D721Med (cell line): ENCODE results near the gene EFEMP2.

Experiments used
- DNase-seq: peaks from one replicate; pipeline ENCODE4 v3.0.0; 2011; ENCODE audit warnings: low spot score; ENCODE audit not compliant: insufficient read length
- FAIRE-seq: peaks from 2 replicates; lab custom pipeline; 2011; peaks lifted over from hg19 to GRCh38; lab: Jason Lieb, UNC
- CTCF ChIP-seq: IDR thresholded peaks from 2 replicates; pipeline ENCODE4 v1.5.1; 2012; ENCODE audit warnings: mild to moderate bottlenecking, control low read depth; ENCODE audit not compliant: insufficient read depth; ENCODE audit errors: missing control alignments

The EFEMP2 gene

GRCh38 chr11:65918211-65919140, 45.9 kb upstream of the EFEMP2 start, which contains the start of gene C11orf68:
Gene C11orf68, minus strand, starts transcription at chr11:65919062. Its CDS starts 31 bp downstream, at chr11:65919031.
- TF ChIP-seq CTCF: no peak
- no peak for FAIRE-seq
- no peak for DNase-seq

DNA sequence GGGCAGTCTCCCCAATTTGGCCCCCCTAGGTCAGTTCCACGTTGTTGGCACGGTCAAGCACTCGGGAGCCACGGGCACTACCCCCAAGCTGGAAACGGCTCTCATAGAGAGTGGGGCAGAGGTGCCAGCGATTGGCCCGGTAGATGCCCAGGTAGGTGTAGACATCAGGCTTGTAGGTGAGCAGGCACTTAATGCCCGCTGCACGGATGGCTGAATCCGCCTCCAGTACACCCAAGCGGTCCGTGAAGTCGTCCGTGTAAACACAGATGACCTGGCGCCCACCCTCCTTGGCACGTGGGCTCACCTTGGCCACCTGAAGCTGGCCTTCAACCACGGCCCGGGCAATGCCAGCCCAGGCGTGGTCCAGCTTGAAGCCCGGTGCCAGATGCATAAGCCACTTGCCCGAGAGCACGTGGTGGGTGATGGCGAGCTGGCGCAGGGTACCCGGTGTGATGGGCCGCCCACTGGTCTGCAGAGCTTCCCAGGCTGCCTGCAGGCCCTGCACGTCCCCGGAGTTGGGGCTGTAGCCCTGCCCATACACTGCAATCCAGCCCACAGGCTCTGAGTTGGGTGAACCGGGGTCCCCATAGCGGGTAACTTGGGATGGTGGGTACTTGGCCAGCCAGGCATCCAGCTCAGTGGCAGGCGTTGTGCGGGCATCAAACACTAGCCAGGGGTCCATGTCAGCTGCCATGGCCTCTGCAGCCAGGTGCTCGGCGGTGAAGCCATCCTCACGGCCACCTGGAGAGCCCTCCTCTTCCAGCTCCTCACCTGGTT, 45.0 kb upstream of the EFEMP2 start:
- no peak for DNase-seq
- no peak for FAIRE-seq
- TF ChIP-seq CTCF: no peak

GRCh38 chr11:65917077-65917433, 44.5 kb upstream of the EFEMP2 start:
- no peak for TF ChIP-seq CTCF
- FAIRE-seq (no peak), DNase-seq (no peak)

DNA sequence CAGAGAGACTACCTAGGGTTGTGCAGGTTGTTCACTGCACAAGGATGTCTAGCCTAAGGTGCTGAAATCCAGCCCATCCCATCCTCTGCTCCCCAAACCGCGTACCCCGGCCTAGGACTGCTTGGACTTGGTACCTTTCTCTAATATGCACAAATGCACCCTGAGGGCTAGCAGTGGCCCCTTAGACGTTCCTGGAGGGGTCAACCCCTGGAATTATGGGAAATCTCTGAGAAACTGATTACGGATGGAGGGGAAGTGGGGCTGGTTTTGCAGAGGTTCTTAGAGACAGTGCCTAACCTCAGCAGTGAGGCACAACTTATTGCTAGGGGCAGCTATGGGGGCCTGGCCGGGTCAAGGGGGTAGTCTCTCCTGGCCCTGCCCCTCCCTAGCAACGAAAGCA, 43.8 kb upstream of the EFEMP2 start:
- FAIRE-seq (no peak), DNase-seq (no peak)
- no peak for TF ChIP-seq CTCF

DNA sequence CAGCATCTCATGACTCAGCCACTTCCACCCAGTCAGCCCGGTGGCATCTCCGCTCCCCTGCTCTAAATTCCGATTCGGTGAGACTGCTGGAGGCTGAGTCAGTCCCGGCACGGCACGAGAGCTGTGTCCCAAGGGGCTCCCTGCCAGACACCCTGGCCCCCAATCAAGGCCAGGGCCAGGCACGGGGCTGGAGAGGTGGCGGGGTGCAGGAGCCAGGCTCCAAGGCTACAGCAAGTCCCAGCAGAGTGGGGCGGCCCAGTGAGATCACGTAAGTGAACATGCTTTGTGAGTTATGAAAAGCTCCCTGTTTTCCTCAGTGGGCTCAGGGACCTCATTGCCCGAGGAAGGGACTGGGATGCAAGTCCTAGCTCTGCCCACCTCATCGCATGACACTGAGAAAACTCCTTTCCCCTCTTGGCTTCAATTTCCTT, 43.2 kb upstream of the EFEMP2 start:
- no peak for TF ChIP-seq CTCF
- FAIRE-seq: no peak
- DNase-seq: no peak

GRCh38 chr11:65915101-65915820, 42.7 kb upstream of the EFEMP2 start:
- TF ChIP-seq CTCF: no peak
- DNase-seq (no peak), FAIRE-seq (no peak)
